AG04450 (cell line): ENCODE measurements around the gene KCNN1. TPM values are rescaled to one million over a fixed set of nuclear protein-coding genes. Genes with fewer than 3 reads are reported as not detected.
A peak's percentile ranks its signal among the peaks of the same experiment; 100 is the strongest.

Source experiments
- CTCF ChIA-PET: fragments of 300-600, 350-600 bp; formaldehyde crosslinking; extraction: SDS; loops from one replicate; lab custom pipeline; 2022; ENCODE audit warnings: antibody characterized with exemption, inconsistent platforms; lab: Charles Lee
- POLR2A ChIA-PET: fragments of 350-600 bp; formaldehyde crosslinking; extraction: SDS; loops from one replicate; lab custom pipeline; 2021; ENCODE audit warnings: antibody characterized with exemption, inconsistent platforms; lab: Yijun Ruan, JAX
- DNase-seq: peaks from one replicate; pipeline ENCODE4 v3.0.0-alpha.2; 2011; ENCODE audit warnings: low read depth, low spot score
- H3K27ac ChIP-seq: one replicate; pipeline ENCODE4 v1.5.1; 2012; ENCODE audit warnings: low read depth, low read length, control low read depth
- H3K27me3 ChIP-seq: one replicate; pipeline ENCODE4 v1.6.0; 2012; ENCODE audit warnings: low read length; ENCODE audit not compliant: control insufficient read depth, insufficient read depth
- H3K4me3 ChIP-seq: 2 replicates; pipeline ENCODE4 v1.5.1; 2011; ENCODE audit warnings: mild to moderate bottlenecking, low read depth, low read length, control low read depth
- H3K9me3 ChIP-seq: 2 replicates; pipeline ENCODE4 v1.5.1; 2012; ENCODE audit warnings: low read length; ENCODE audit not compliant: control insufficient read depth, insufficient read depth
- polyA plus RNA-seq: library from polyadenylated mRNA; depleted of rRNA; stranded (reverse); fragments of >200 nt; gene quantifications from 2 replicates; pipeline ENCODE4 v1.2.3, GENCODE V29; 2011
- TF ChIP-seq, protein P1 (sequence below): IDR thresholded peaks from 2 replicates; pipeline ENCODE4 v1.5.1; 2011; ENCODE audit warnings: low read depth, low read length, control low read depth, inconsistent platforms

The KCNN1 gene
- polyA plus RNA-seq, 1 experiment: 0.07 TPM

DNA sequence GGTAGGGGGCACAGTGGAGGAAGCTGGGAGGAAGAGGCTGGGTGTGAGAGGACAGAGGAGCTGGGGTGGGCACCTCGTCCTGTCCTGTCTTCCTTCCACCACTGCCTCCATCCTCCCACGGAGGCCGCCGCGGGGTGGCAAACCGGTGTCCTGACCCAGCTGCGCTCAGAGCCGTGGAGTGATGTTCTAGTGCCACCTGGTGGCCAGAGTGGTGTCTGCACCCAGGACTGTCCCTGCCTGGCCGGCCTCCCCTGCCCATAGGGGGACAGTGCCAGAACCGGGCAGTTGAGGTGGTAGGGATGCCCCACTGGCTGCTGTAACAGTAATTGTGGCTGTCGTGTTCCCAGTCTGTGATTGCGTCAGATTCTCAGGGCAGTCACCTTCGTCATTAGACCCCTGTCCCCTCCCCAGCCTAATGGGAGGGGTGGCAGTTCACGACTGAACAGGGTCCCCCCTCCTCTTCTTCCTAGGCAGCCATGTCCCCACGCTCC, 30.0 kb downstream of the KCNN1 start:
- no peaks in the 10 kb centered on the region for H3K27me3 ChIP-seq
- H3K9me3 ChIP-seq: no peaks in the 10 kb centered on the region
- CTCF ChIA-PET: interaction anchor here (0.7 to 11.0 kb wide), 9 partner anchors 8 to 137 kb away, joined by 3 to 246 read pairs (median 3); partner anchors contain the start of genes RPL18A and SLC5A5
- TF ChIP-seq, protein P1, sequence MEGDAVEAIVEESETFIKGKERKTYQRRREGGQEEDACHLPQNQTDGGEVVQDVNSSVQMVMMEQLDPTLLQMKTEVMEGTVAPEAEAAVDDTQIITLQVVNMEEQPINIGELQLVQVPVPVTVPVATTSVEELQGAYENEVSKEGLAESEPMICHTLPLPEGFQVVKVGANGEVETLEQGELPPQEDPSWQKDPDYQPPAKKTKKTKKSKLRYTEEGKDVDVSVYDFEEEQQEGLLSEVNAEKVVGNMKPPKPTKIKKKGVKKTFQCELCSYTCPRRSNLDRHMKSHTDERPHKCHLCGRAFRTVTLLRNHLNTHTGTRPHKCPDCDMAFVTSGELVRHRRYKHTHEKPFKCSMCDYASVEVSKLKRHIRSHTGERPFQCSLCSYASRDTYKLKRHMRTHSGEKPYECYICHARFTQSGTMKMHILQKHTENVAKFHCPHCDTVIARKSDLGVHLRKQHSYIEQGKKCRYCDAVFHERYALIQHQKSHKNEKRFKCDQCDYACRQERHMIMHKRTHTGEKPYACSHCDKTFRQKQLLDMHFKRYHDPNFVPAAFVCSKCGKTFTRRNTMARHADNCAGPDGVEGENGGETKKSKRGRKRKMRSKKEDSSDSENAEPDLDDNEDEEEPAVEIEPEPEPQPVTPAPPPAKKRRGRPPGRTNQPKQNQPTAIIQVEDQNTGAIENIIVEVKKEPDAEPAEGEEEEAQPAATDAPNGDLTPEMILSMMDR: peak; percentile 96
- peak; percentile 24 for DNase-seq
- no peak overlapping the region for H3K4me3 ChIP-seq
- POLR2A ChIA-PET: interaction anchor here (0.6 to 1.0 kb wide), 2 partner anchors 71 to 137 kb away, joined by 3 to 4 read pairs; partner anchors contain the start of gene RPL18A
- no peak overlapping the region for H3K27ac ChIP-seq

DNA sequence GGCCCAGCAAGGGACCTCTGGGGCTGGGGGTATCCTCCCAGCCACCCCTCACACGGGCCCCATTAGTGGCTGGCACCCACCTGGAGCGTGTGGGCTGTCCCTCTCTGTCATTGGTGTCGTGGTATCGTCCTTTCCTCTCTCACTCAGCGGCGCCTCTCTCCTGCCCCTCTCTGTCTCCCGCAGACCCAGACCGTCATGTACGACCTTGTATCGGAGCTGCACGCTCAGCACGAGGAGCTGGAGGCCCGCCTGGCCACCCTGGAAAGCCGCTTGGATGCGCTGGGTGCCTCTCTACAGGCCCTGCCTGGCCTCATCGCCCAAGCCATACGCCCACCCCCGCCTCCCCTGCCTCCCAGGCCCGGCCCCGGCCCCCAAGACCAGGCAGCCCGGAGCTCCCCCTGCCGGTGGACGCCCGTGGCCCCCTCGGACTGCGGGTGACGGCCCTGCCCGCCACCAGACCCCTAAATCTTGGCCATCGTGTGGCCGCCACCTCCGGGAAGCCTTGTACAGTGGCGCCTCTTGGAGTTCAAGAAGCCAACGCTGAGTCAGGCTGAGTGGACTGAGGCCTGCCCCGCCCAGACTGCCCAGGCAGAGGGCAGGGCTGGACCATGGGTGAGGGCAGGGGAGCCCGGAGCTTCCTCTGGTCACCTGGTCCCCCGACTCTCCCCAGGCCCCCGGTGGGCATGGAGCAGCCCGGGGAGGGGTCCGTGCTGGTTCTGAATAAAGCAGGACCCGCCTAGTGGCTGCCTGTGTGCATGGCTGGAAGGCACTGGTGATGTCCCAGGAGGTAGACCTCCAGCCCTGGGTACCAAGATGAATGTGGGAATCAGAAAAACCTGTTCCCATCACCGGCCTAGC, 31.3 kb downstream of the KCNN1 start:
- no peak overlapping the region for H3K4me3 ChIP-seq
- no peaks in the 10 kb centered on the region for H3K9me3 ChIP-seq
- TF ChIP-seq, protein P1: no peak; the same call in none of the 2 replicates
- no peaks in the 10 kb centered on the region for H3K27me3 ChIP-seq
- ChIA-PET POLR2A (interaction anchor here (0.5 kb wide), 1 partner anchor 143 kb away, joined by 13 read pairs; no protein-coding TSS in a partner anchor), CTCF (interaction anchor here (0.9 to 11.0 kb wide), 7 partner anchors 10 to 127 kb away, joined by 3 to 246 read pairs (median 7); partner anchors contain the start of genes CCDC124 and SLC5A5)
- no peak for DNase-seq
- no peak overlapping the region for H3K27ac ChIP-seq

DNA sequence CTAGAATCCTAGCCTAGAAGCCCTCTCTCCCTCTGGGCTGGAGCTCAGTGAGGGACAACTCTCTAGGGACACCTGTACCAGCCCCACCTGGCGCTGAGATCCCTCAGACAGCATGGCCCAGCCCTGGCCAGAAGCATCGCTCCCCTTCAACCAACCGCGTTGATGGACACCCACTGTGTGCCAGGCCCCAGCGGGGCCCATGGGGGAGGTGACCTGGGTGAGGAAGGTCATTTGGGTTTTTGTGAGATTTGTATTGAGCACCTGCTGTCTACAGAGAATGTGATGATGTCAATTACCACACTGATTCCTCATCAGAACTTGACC, 31.9 kb downstream of the KCNN1 start:
- DNase-seq: no peak
- POLR2A ChIA-PET: no interaction called here
- CTCF ChIA-PET: interaction anchor here (2.0 to 11.0 kb wide), 3 partner anchors 54 to 66 kb away, joined by 7 to 246 read pairs (median 84); partner anchors contain the start of gene CCDC124

DNA sequence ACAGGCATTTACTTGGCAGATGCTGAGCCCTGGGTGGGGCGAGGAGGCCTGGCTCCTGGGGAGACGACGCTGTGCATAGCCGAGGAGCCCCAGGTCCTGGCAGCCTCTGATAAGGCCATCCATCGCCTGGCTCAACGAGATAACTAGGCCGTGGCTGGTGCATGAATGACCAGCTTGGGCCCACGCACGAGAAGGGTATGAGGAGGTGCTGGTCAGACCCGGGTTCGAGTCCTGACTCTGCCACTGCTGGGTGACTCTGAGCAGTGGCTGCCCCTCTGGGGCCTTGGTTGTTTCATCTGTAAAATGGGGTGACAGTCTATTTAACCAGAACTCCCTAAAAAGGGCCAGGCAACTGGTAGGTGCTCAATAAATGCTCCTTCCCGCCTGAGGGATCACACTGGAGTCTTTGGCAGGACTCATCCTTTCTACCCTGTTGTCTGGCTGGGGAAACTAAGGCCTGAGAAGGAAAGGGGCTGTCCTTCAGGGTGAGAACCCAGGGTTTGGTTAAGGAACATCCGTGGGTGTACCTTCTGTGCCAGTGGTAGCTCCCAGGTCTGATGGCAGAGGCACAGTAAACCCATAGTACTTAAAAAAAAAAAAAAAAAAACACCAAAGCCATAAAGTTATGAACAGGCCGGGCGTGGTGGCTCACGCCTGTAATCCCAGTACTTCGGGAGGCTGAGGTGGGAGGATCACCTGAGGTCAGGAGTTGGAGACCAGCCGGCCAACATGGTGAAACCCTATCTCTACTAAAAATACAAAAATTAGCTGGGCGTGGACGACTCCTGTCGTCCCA, 33.0 kb downstream of the KCNN1 start:
- TF ChIP-seq, protein P1: no peak
- CTCF ChIA-PET: interaction anchor here (0.6 to 11.0 kb wide), 5 partner anchors 54 to 250 kb away, joined by 4 to 246 read pairs (median 9); no protein-coding TSS in a partner anchor
- H3K27me3 ChIP-seq: no peaks in the 10 kb centered on the region
- DNase-seq: no peak
- H3K9me3 ChIP-seq: no peaks in the 10 kb centered on the region
- no peak overlapping the region for H3K27ac ChIP-seq
- H3K4me3 ChIP-seq: no peak overlapping the region
- POLR2A ChIA-PET: interaction anchor here (0.7 kb wide), 1 partner anchor 47 kb away, joined by 7 read pairs; no protein-coding TSS in a partner anchor

More for the DNA sequence above, 31.9 kb downstream of the KCNN1 start:
- no peaks in the 10 kb centered on the region for H3K9me3 ChIP-seq
- H3K4me3 ChIP-seq: no peak overlapping the region
- no peak overlapping the region for H3K27ac ChIP-seq
- TF ChIP-seq, protein P1: no peak
- H3K27me3 ChIP-seq: no peaks in the 10 kb centered on the region
